NCI-H524 treated with DMSO at 0.1 percent for 48 hours (cell line): Measurements from ENCODE around the gene C1orf35.
A peak's percentile ranks its signal among the peaks of the same experiment; 100 is the strongest.

Experiments
- DNase-seq: peaks from one replicate; lab custom pipeline; 2025; lab: John Stamatoyannopoulos, UW

C1orf35 gene

DNA sequence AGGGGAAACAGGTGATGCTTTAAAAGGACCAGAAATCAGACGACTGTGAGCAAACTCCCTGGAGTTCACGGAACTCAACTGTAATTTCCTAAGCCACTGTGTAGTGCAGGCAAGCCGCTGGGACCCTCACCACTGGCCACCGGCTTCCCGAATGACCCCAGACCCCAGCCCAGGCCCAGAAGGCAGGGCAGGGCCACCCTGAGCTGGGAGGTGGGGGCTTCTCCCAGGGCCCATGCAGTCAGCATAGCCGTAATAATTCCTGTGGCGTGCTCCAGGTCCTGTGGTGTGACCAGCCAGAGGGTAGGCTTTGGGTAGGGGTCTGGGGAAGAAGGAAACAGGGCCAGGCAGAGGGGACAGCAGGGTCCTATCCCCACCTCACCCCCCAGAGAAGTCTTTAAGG lies 24.1 kb downstream of the C1orf35 start:
- DNase-seq = no peak

DNA sequence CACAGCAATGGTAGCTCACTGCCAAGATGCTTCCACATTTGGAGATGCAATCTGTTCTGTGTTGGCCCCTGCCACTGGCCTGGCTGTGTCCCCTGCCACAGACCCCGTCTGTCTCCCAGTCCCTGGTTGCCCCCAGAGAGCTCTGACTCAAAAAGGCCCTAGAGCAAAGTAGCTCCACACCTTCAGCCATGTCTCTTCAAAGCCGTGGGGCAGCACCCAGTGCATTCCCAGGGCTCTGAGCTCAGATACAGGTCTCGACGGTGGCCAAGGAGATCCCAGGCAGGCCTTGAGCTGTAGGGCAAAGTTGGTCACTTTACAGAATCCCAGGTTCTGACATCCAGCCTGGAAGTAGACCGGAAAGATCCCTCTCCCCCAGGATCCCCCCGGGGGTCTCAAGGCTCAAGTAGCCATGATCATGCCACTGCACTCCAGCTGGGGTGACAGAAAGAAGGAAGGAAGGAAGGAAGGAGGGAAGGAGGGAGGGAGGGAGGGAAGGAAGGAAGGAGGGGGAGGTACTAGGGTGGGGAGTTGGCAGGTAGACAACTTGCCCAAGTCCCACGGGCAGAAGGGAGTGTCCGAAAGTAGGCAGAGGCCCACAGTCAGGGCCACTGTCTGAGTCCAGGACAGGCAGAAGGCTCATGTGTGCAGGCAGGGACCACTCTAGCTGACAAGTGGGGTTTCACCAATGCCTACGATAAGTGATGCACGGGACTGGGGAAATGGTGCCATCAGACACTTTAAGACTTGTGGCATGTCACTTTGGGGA lies 25.4 kb downstream of the C1orf35 start:
- no peak for DNase-seq

DNA sequence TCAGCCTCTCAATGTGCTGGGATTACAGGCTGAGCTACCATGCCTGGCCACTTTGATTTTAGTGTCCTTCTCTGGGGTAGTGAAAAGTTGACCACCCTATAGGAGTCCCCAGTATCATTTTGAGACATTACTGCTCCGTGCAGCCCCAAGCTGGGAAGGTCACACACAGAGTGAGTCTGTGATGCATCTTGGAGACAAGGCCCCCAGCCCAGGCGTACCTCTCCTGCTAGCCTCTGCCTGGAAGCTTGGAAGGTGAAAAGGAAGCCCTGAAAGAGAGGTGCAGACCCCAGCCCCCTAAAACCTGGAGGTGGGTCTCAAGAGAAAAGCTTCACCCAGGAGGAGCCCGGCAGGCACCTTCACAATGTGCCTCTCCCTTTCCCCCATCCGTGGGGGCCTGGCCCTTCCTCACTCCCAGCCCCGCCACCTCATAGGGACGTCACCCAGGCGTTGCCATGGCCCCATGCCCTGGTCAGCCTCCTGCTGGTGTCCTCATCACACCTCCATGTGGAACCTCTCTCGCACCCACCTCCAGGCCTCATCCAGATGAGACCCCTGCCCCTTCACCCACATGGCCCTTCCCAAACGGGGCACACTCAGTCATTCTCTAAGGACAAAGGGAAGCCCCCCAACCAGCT lies 26.2 kb downstream of the C1orf35 start:
- no peak for DNase-seq

DNA sequence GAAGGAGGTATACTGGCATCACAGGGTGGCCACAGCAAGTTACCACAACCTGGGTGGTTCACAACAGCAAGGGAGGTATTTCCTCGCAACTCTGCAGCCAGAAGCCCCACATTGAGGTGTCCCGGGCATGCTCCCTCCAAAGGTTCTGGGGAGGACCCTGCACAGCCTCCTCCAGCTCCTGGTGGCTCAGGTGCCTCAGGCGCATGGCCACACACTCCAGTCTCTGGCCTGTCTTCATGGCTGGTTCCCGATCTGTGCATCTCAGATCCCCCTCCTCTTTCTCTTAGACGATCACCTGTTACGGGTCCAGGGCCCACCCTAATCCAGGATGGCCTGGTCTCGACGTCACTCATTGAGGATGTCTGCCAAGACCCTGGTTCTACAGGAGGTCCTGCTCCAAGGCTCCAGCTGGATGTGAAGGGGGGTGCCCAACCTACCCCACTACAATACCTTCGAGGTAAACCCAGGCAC lies 27.3 kb downstream of the C1orf35 start:
- DNase-seq = no peak

DNA sequence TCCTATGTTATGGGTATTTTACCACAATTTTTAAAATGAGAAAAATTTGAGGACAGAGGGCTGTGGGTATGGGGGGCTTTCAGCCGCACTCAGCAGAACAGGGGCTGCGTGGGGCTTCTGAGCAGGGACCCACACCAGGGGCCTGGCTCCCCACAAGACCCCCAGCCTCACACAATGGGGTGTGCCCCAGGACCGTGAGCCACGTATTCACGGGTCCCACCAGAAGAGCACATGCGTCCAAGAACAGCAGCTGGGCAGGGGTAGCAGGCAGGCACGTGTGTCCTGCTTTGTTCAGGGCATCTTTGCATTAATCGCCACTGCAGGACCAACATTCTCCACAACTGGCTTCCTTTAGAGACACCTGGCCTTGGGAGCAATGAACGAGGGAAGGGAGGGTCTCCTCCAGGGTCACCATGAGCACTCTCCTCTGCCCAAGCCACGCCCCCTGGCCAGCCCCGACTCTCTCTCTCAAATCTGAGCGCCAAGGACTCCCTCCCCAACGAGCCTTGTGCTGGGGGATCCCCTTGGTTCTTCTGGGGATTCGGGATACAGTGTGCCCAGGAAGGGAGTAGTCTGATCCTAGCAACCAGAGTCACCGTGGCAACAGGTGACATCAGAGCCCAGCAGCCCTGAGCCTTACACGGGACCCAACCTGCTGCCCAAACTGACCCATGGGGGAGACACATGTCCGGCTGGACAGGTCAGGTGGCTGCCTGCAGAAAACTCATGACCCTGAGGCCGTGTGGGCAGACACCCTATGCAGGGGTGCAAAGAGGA lies 28.0 kb downstream of the C1orf35 start:
- DNase-seq = no peak

DNA sequence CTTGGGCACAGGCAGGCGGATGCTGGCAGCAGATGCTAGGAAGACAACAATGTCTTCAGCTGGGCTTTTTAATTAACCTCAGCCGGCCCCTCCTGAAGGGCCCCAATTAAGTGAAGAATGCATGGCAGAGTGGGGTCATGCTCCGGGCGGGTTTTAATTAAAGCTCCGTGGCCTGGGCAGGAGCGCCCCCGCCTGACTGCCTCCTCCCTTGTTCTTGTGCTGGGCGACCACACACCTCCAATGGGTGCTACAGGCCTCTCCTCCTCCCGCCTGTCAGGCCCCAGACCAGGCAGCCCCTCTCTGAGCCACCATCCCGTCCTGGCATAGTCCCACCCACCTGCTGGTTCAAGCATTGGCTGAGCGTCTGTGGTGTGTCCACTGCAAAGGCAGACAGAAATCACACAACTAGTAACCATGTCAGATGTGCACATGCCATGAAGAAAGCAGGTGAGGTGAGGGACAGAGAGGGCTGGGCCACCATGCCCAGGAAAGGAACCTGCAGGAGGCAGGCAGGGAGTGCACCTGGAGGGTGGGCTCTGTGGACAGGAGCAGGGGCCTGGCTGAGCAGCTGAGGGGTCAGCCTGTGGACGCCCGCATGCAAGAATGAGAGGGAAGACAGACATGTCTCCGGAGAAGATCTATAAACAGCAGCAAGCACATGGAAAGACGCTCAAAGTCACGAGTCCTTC lies 29.1 kb downstream of the C1orf35 start:
- peak; percentile 5 for DNase-seq

DNA sequence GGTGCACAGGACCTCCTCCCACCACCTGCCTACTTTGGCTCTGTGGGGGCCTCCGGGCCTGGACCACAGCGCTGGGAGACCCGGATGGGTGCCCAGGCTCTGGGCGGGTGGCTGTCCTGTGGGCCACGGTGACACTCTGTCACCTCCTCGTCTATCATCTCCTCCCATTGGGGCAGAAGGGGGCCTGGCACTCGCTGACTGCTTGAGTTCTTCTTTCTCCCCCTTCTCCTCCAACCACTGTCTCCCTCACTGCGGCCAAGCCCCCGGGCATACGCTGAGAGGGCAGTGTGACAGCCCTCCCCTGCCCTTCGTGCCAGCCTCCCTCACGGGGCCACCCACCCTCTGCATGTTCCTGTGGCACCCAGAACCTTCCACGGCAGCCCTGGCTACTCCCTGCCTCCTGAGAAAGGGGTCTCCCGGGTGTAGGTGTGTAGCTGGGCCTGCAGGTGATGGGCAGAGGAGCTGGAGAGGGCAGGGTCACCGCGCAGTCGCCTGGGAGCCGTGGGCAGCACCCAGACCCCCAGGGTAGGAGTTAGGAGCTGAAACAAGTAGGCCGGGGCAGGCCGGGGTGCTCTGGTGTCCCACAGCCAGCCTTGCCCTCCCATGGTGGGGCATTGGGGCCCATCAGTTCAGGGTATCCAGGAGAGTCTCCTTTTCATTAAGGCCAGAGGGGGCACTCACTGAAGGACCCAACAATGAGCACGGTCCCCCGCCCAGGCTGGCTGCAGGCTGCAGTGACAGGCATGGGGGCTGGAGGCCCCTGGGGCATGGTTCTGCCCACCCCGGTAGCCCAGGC lies 29.9 kb downstream of the C1orf35 start:
- DNase-seq = no peak

DNA sequence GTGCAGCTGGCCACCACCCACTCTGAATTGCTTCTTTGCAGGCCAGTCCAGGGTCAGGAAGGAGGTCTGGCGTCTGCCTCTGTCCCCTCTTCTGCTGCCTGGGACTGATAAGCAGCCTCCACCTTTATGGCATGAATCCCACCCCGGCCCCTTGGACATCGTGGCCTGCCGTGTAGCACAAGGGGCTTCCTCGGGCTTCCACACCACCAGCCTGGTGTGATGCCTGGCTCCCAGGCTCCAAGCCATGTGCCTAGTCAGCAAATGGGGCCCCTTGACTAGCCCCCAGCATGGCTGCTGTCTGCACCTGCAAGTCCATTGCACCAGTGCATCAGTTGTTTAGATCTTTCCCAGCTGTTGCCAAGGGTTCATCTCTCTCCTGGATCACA lies 30.5 kb downstream of the C1orf35 start:
- no peak for DNase-seq

DNA sequence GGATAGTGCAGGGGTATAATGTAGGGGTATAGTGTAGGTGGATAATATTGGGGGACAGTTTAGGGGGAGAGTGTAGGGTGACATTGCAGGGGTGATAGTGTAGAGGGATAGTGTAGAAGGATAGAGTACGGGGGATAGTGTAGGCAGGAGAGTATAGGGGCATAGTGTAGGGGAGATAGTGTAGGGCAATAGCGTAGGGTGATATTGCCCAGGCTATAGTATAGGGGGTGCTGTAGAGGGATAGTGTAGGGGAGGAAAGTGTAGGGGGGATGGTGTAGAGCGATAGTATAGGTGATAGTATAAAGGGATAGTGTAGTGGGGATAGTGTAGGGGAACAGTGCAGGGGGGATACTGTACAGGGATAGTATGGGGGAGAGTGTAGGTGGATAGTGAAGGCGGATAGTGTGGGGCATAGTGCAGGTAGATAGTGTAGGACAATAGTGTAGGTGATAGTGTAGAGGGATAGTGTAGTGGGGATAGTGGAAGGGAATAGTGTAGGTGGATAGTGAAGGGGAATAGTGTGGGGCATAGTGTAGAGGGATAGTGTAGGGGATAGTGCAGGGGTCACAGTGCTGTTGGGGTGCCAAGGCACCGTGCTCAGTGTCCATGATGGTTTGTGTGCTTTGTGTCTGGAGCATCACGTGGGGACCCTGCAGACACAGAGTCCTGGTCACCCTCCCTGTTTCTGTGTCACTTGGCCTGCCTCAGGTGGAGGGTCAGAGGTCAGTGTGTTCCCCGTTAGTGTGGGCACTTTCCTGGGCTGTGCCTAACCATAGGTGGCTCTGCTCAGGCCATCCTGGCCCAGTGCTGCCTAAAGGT lies 31.1 kb downstream of the C1orf35 start:
- DNase-seq = no peak

DNA sequence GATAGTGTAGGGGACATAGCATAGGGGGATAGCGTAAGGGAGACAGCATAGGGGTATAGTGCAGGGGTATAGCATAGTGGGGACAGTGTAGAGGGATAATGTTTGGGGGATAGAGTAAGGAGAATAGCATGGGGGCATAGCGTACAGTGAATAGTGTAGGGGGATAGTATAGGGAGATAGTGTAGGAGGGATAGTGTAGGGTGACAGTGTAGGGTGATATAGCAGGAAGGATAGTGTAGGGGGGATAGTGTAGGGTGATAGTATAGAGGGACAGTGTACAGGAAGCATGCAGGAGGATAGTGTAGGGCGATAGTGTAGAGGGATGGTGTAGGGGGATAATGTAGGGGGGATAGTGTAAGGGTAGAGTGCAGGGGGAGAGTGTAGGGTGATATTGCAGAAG lies 32.3 kb downstream of the C1orf35 start:
- no peak for DNase-seq

DNA sequence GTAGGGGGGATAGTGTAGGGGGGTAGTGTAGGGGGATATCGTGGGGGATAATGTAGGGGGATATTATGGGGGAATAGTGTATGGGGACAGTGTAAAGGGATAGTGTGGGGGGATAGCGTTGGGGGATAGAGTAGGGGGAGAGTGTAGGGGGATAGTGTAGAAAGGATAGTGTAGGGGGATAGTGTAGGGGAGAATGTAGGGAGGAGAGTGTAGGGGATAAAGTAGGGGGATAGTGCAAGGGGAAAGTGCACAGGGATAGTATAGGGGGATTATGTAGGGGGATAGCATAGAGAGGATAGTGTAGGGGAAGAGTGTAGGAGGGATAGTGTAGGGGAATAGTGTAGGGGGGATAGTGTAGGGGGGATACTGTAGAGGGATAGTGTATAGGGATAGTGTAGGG lies 33.0 kb downstream of the C1orf35 start:
- no peak for DNase-seq

DNA sequence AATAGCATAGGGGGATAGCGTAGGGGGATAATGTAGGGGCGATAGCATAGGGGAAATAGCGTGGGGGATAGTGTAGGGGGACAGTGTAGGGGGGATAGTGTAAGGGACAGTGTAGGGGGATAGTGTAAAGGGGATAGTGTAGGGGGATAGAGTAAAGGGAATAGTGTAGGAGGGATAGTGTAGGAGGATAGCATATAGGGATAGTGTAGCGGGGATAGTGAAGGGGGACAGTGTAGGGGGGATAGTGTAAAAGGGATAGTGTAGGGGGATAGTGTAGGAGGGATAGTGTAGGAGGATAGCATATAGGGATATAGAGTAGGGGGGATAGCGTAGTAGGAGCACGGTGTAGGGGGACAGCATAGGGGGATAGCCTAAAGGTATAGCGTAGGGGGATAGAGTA lies 34.8 kb downstream of the C1orf35 start:
- DNase-seq = no peak

DNA sequence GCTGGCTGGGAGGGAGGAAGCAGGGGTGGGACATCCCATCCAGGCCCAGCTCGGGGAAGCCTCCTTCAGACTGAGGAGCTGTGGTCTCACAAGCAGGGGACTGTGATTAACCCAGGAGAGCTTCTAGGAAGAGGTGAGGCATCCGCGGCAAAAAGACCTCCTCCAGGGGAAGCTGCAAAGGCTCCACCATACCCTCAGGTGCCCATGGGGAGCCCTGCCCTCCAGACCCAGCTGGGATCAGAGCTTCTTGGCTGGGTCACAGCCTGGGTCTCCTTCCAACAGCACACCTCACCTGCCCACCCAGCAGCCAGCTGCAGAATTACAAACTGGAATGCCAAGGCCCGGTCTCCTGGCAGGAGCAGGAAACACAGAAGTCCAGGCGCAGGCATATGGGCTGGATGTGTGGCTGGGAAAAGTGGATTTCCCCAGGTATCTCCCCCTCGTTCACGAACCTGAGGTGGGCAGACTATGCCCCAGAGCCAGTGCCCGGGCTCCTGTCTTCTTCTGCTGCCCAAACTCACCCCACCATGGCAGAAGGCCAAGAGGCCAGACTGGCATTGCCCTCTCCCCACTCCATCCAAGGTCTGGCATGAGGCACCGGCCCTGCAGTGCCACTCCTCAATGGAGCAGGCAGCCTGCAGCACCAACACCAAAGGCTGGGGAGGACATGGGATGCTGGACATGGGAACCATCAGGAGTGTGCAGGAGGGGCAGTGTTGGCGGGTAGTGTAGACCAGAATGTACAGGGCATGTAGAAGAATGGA lies 36.1 kb downstream of the C1orf35 start:
- DNase-seq = no peak

DNA sequence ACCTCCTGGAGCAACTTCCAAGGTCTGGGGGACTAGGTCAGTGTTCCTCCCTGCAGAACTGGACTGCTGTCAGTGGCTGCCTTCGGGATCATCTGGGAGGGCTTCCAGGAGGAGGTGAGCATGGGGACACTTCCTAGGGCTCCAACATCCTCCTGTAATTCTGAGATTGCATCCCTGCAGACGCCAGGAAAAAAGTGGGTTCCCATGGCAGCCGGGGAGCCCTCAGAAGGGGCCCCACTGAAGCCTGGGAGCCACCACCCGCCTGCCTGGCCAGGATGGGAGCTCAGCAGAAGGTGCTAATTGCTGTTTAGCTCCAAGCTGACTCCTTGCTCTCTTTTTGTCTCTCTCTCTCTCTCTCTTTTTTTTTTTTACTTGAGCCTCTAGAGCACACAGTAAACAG lies 36.7 kb downstream of the C1orf35 start:
- no peak for DNase-seq

DNA sequence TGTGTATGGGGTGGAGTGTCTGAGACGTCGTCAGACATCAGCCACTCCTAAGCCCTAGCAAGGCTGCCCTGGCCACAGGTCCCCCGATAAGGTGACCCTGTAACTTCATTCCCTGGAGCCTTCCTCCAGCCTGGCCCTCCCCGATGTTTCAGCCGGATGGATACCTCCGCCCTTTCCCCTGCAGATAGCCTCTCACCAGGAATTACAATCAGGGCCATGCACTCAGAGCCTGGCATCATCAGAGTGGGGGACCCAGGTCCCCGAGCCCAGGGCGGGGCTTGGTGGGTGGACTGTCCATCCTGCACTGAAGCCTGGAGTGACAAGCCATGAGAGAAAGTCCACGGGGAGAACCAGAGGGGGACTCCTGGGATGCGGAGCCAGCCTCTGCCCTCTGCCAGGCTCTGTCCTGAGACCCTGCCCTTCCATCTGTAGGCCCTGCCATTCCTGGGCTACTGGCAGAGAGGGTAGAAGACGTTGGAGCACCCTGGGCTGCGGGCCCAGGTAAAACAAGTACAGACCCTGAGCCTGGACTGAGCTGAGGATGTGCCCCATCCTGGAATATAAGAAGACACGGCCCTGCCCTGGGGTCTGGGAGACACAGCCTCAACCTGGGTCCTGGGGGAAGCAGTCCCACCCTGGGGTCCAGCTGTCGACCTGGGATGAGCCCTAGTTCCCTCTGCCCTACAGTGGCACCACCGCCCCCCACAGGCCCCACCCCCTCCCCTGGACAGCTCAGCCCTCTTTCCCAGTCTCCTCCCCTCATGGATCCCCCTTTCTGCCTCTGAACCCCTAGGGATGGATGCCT lies 37.4 kb downstream of the C1orf35 start:
- no peak for DNase-seq

DNA sequence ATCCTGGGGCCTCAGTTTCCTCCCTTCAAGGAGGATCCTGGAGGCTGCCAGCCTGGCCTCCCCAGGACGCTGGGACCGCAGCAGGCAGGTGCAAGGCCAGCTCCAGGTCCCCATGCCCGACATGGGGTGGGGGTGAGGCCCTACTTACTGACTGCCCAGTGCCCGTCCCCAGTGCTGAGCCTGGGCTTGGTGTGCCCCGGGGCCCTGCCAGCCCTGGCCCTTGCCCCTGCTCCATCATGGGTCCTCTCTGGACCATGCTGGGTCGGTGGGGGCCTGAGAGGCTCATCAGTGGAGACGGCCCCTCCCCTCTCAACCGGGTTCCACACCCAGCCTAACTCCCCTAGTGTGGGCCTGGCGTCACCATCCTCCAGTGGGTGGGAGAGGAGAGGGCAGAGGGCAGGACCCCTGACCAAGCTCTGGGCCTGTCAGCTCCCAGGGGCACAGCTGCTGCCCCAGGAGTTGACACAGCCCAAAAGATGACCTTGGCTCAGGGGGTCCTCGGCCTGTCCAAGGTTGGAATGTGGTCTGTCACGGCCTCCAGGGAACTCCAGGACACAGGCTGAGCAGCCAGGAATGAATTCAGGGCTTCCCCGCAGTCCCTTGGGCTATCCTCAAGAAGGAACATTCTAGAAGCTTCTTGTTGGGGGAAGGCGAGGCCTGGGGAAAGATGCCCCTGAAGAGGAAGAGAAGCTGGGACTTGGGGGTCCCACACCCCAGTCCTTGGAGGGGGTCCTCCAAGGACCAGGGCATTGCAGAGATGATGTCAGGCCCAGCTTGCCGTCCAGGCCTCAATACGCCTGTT lies 38.2 kb downstream of the C1orf35 start:
- DNase-seq = no peak

DNA sequence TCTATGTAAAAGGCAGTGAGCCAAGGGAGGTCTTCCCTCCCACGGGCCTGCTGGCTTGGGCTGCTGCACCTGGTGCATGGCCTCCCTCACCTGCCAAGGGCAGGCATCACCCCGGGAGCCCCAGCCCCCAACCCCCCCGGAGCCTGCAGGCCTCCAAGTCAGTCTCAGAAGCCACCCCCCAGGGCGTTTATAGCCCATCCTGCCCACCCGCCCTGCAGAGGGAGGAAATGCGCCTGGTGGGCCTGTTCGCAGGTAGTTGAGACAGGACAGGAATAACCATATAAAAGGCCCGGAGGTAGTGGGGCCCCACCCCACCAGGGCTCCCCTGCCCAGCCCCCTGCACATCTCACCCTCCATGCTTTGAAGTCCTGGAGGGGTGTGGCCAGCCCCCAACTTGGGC lies 38.8 kb downstream of the C1orf35 start:
- DNase-seq = no peak
